Right lobe of liver (tissue), 6 donors: ENCODE measurements around the gene A2ML1. TPM values are rescaled to one million over a fixed set of nuclear protein-coding genes. Genes with fewer than 3 reads are reported as not detected.
A peak's percentile ranks its signal among the peaks of the same experiment; 100 is the strongest.
"Not testable (repeated sequence)": the region's sequence is repeated elsewhere in the genome, so short reads cannot be mapped to it uniquely, and the experiment has no call there.

Source experiments
- ATAC-seq, 4 donors: fragments of 200-7000 bp; cut with Tn5 transposase; one replicate each; pipeline ENCODE4 v1.9.1; 2020; ENCODE audit warnings: mild to moderate bottlenecking in 4 of 4, moderate library complexity in 4 of 4
- DNase-seq, 3 donors: peaks; one replicate each; pipeline ENCODE4 v3.0.0-alpha.2; 2020
- H3K27ac ChIP-seq, 3 donors: fragments of 200-600 bp; one replicate each; pipeline ENCODE4 v1.8.0; 2022
- H3K27me3 ChIP-seq, 2 donors: fragments of 200-600 bp; one replicate each; pipeline ENCODE4 v1.8.0; 2022
- H3K36me3 ChIP-seq, 4 donors: fragments of 200-600 bp; sonication (generic) in 1 of 4; one replicate each; pipeline versions ENCODE4 v1.5.1 to v1.8.0; 2017 to 2022; ENCODE audit warnings: control low read depth in 1 of 4
- H3K4me1 ChIP-seq, 4 donors: fragments of 200-600 bp; sonication (generic) in 1 of 4; one replicate each; pipeline versions ENCODE4 v1.5.1 to v1.8.0; 2017 to 2022; ENCODE audit warnings: control low read depth in 1 of 4
- H3K4me3 ChIP-seq, 3 donors: fragments of 200-600 bp; one replicate each; pipeline ENCODE4 v1.8.0; 2022
- H3K9me3 ChIP-seq, 4 donors: fragments of 200-600 bp; sonication (generic) in 1 of 4; one replicate each; pipeline versions ENCODE4 v1.5.1 to v1.8.0; 2017 to 2022; ENCODE audit warnings: control low read depth in 1 of 4
- CTCF ChIP-seq, 4 donors: fragments of 200-600 bp in 3 of 4; fragments of 450-650 bp in 1 of 4; IDR thresholded peaks; one replicate each; pipeline versions ENCODE4 v1.5.1 to v1.8.0; 2016 to 2022; ENCODE audit warnings: antibody characterized with exemption in 4 of 4, mild to moderate bottlenecking in 2 of 4
- POLR2A ChIP-seq: fragments of 450-650 bp; IDR thresholded peaks from one replicate; pipeline ENCODE4 v1.6.1; 2017; ENCODE audit warnings: antibody characterized with exemption, mild to moderate bottlenecking
- WGBS: methylation state at CpG from one replicate; pipeline ENCODE4 v1.1.6; 2018; ENCODE audit warnings: low coverage, low lambda C conversion rate; ENCODE audit not compliant: insufficient coverage; ENCODE audit errors: missing lambda C conversion rate; 5-methylcytosine and 5-hydroxymethylcytosine counted together
- intact Hi-C, 2 donors: fragments of 100-400 bp; cut with DNase I; formaldehyde crosslinking; loops; one replicate each; pipeline versions ENCODE4 v1.11.2 to v1.14.1; 2022
- total RNA-seq, 6 experiments: library from RNA; depleted of rRNA in 2 of 6; stranded (reverse); fragments of >200 nt in 2 of 6; fragmentation: NEBNext Ultra II Directional in 3 of 6; extraction: Animal tissue kit (Norgen Biotek cat#: 25700) in 3 of 6; gene quantifications; one replicate each; pipeline versions ENCODE4 v1.1.0 to v1.2.4, GENCODE V29; 2016 to 2023
- donor health status: DM: no; HTN: yes; CAD: no.
- donor health status: DM: no; HTN: no; CAD: no.
- donor health status: DM: no; HTN: no; CAD: no.
- donor health status: DM: no; HTN: yes; CAD: no.
- donor health status: DM: no; HTN: yes; CAD: no.

The A2ML1 gene
- total RNA-seq, 6 experiments from 2014 or later, result 0.07 TPM; not detected in 5

DNA sequence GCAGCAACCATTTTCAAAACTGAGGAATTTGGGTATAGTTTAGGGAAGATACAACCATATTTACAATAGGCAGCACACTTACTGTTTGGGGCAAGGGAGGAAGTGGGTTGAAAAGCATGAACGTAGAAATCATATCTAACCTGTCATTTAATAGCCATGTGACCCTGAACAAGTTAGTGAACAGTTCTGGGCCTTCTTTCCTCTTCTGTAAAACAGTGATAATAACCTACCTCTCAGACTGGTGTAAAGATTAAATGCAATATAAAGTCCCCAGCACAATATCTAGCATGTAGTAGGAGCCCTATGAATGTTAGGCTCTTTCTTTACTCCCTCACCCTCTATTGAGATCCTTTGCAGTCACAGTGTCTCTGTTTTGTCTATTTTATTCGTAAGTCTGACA is 33.5 kb downstream of the A2ML1 start:
- TF ChIP-seq CTCF (IDR thresholded peaks at IDR 0.05) (no peak), POLR2A (no peak)
- no peaks in the 10 kb centered on the region for H3K9me3 ChIP-seq
- no peaks in the 10 kb centered on the region for H3K27me3 ChIP-seq
- intact Hi-C loops, result no loop called here
- H3K27ac ChIP-seq, result no peak overlapping the region
- no peak for ATAC-seq
- H3K36me3 ChIP-seq, result no peaks in the 10 kb centered on the region
- DNase-seq, result no peak
- H3K4me1 ChIP-seq, result no peaks in the 10 kb centered on the region
- 27% methylated on average over 2 of the region's 2 CpGs for WGBS
- H3K4me3 ChIP-seq, result no peak overlapping the region

DNA sequence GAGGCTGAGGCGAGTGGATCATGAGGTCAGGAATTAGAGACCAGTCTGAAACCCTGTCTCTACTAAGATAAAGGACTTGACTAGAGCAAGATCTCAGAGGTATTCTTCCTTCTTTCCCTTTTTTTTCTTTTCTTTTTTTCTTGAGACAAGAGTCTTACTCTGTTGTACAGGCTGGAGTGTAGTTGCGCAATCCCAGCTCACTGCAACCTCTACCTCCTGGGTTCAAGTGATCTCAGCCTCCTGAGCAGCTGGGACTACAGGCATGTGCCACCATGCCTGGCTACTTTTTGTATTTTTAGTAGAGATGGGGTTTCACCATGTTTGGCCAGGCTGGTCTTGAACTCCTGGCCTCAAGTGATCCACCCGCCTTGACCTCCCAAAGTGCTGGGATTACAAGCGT is 37.0 kb downstream of the A2ML1 start:
- H3K4me3 ChIP-seq, intact Hi-C loops, DNase-seq, H3K27ac ChIP-seq, H3K4me1 ChIP-seq, ATAC-seq, H3K36me3 ChIP-seq, H3K27me3 ChIP-seq, H3K9me3 ChIP-seq: not testable (repeated sequence)
- WGBS, result 85% methylated on average over 4 of the region's 4 CpGs

DNA sequence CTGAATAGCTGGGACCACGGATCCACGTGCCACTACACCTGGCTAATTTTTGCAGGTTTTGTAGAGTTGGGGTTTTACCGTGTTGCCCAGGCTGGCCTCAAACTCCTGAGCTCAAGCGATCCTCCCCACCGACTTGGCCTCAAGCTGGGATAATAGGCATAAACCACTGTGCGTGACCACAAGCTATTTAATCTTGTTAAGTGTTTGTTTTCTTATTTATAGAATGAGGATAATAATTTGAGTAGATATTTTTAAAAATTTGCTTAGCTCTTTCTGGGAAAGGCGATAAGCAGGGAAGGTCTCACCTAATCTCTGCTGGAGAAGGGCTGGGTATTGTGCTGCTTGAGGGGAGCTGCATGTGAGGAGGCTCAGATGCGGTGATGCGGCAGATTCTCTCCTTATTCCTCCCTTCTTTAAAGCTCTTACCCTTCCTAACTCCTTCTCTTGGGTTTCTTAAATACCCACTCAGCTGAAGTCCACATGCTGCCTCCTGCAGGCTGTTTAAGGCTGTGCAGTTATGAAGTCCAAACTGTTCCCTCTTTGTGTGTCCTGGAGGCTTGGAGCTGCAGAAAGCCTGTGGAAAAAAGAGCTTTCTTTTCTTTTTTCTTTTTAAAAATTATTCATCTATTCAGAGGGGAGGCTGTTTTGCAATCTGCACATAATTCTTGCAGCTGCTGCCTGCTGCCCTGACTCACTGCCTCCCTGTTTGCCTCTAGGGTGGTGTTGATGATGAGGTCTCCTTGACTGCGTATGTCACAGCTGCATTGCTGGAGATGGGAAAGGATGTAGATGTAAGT is 37.9 kb downstream of the A2ML1 start:
- intact Hi-C loops, result no loop called here
- DNase-seq (no peak), ATAC-seq (peak; percentile 56 to 69 (median 66))
- TF ChIP-seq CTCF (IDR thresholded peaks at IDR 0.05) (peak; percentile 48 to 66 (median 49)), POLR2A (no peak)
- Histone ChIP-seq H3K4me3 (no peak overlapping the region), H3K27me3 (no peaks in the 10 kb centered on the region), H3K36me3 (no peaks in the 10 kb centered on the region), H3K27ac (no peak overlapping the region), H3K4me1 (no peaks in the 10 kb centered on the region), H3K9me3 (no peaks in the 10 kb centered on the region)
- 66% methylated on average over 10 of the region's 10 CpGs for WGBS

DNA sequence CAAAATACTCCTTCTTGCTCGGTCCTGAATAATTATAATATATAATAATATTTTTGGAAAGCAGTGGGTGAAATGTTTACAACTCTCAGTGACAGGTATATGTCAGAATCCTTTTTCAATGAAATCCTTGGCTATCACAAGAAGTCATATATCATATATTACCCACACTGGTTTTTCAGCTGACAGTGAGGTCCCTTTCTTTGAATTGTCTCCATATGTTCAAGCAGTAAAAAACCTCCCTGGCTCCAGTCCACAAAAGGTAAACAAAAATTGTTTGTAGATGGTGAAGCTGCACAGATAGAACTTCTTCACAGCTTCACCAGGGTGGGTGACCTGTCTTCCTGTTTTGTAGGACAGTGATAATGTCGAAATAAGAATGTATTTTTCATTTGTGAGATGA is 44.0 kb downstream of the A2ML1 start:
- no peaks in the 10 kb centered on the region for H3K36me3 ChIP-seq
- H3K27me3 ChIP-seq, result no peaks in the 10 kb centered on the region
- H3K27ac ChIP-seq, result no peak overlapping the region
- DNase-seq (no peak), ATAC-seq (no peak)
- TF ChIP-seq POLR2A (no peak), CTCF (IDR thresholded peaks at IDR 0.05) (no peak)
- WGBS, result 54% methylated on average over 2 of the region's 2 CpGs
- H3K9me3 ChIP-seq, result no peaks in the 10 kb centered on the region
- no peaks in the 10 kb centered on the region for H3K4me1 ChIP-seq
- no peak overlapping the region for H3K4me3 ChIP-seq
- intact Hi-C loops, result no loop called here

DNA sequence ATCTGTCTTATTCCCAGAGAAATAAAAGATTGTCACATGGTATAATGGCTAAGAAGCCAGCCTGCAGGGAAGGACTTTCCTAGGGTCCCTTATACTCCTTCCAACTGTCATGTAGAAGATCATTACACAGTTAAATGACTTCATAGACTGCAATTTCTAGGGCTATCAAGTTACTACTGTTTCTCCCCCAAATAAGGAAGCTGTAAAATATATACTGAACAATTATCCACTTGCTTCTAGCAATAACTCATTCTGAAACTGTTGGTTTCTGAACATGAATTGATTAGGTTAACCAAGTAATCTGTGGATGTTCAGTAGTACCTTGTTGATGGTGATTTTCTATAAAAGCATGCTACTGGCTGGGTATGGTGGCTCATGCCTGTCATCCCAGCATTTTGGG is 44.6 kb downstream of the A2ML1 start:
- Histone ChIP-seq H3K9me3 (no peaks in the 10 kb centered on the region), H3K27ac (no peak overlapping the region), H3K4me1 (no peaks in the 10 kb centered on the region), H3K4me3 (no peak overlapping the region), H3K36me3 (no peaks in the 10 kb centered on the region), H3K27me3 (no peaks in the 10 kb centered on the region)
- ATAC-seq, result no peak
- intact Hi-C loops, result no loop called here
- no peak for DNase-seq
- no peak for TF ChIP-seq CTCF (IDR thresholded peaks at IDR 0.05)
- TF ChIP-seq POLR2A, result no peak
